OCI-LY7 (cell line): Measurements from ENCODE around the gene PHF13.

Experiments
- CTCF ChIP-seq: fragments of 200-600 bp; sonication (generic); conservative IDR thresholded peaks from 2 replicates; pipeline ENCODE4 v1.5.1; 2014; ENCODE audit warnings: mild to moderate bottlenecking, antibody characterized with exemption, low read length, moderate library complexity, mixed read lengths
- EZH2phosphoT487 ChIP-seq: fragments of 200-600 bp; sonication (generic); IDR thresholded peaks from 2 replicates; pipeline ENCODE4 v1.6.1; 2018; ENCODE audit warnings: low read depth, borderline replicate concordance, mild to moderate bottlenecking, mixed run types, antibody characterized with exemption, low read length, moderate library complexity, mixed read lengths

- TF ChIP-seq CTCF (no peak), EZH2phosphoT487 (no peak)
Measured at GRCh38 chr1:6652986-6653385, 39.5 kb downstream of the PHF13 start.
